GM12874 (cell line): Measurements from ENCODE around the gene CRK.

ENCODE experiments used
- TF ChIP-seq, protein P1 (sequence below): IDR thresholded peaks from 2 replicates; pipeline ENCODE4 v1.5.1; 2011; ENCODE audit warnings: low read depth, mild to moderate bottlenecking, control low read depth, low read length, moderate library complexity; ENCODE audit not compliant: insufficient read depth

The CRK gene

DNA sequence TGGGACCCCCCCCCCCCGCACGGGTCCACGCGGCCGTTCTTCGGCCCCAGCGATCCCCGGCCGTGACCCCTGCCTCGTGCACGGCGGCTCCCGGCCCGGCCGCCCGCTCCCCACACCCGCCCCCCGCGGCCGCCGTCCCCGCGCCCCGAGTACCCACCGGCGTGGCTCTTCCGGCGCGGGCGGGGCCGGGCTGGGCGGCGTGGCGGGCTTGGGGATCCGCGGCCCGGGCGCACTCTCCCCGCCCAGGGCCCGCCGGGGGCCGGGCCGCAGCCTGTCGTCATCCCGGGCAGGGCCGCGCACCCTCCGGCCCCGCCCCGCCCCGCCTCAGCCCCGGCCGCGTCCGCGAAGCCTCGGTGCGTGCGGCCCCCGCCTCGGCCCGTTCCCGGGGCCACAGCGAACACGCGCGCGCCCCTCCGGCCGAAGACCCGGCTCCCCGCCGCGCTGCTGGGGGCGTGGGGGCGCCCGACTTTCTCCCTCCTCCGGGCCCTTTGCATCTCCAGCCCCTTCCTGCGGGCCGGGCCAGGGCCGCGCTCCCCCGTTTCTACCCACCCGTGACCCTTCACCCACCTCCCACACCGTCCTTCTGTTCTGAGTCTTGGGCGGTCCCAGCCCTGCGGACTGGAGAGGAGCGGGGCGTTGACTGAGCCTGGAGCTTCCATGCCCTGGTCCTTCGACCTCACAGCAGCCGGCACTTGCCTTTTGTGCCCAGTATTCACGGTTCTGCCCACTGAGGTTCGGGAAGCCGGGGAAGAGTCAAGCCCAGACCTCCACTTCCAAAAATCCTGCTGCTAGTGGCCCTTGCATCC is 35.6 kb upstream of the CRK start:
- TF ChIP-seq, protein P1, sequence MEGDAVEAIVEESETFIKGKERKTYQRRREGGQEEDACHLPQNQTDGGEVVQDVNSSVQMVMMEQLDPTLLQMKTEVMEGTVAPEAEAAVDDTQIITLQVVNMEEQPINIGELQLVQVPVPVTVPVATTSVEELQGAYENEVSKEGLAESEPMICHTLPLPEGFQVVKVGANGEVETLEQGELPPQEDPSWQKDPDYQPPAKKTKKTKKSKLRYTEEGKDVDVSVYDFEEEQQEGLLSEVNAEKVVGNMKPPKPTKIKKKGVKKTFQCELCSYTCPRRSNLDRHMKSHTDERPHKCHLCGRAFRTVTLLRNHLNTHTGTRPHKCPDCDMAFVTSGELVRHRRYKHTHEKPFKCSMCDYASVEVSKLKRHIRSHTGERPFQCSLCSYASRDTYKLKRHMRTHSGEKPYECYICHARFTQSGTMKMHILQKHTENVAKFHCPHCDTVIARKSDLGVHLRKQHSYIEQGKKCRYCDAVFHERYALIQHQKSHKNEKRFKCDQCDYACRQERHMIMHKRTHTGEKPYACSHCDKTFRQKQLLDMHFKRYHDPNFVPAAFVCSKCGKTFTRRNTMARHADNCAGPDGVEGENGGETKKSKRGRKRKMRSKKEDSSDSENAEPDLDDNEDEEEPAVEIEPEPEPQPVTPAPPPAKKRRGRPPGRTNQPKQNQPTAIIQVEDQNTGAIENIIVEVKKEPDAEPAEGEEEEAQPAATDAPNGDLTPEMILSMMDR: no peak

DNA sequence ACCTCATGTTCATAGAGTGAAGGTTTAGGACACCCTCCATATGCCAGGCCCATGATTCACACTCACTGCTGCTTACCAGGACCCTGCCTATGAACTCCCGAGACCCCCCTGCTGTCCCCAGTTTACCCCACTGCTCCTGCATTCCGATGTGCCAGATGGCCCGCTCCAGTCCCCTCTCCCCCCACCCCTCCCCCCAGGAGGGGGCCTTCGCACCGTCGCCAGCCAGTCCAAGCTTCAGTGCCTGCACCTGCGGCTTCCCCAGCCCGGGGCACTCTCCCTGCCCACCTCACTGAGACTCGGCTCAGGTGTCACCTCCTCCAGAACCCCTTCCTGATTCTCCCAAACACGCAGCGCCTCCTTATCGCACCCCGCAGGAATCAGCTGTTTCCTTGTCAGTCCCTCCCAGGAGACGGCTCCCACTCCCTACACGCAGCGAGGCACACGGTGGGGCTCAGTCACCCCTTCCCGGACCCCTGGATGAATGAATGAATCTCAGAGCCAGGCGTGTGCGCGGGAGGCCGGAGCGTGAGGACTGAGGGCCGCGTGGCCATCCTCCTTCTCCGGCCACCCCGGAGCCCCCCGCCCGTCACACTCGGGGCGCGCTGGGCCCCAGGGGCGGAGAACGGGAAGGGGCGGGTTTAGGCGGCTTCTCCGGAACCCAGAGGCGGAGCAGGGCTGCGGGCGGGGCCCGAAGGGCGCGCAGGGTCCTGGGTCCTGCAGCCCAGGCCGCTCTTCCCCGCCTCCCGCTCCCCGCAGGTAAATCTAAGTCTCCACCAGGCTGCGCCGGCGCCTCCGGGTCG is 34.8 kb upstream of the CRK start:
- TF ChIP-seq, protein P1: no peak

DNA sequence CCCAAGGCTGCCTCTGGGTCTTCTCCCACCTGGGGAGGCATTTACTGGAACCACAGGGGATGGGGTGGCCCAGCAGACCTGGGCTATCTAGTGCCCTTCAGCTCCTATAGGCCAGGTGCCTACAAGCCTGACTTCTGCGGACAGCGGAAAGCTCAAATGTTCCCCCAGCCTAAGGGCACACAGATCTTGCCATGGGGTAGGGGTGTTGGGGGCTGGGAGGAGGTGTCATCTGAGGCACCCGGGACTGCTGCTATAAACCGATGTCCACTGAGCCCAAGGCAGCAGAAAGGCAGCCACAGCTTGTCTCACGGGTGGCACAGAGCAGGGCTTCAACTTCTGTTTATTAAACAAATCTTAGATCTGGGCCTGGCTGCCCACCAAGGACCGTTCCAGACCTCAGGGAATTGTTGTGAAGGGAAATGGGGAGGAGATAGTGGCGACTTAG is 32.8 kb upstream of the CRK start:
- TF ChIP-seq, protein P1: no peak

DNA sequence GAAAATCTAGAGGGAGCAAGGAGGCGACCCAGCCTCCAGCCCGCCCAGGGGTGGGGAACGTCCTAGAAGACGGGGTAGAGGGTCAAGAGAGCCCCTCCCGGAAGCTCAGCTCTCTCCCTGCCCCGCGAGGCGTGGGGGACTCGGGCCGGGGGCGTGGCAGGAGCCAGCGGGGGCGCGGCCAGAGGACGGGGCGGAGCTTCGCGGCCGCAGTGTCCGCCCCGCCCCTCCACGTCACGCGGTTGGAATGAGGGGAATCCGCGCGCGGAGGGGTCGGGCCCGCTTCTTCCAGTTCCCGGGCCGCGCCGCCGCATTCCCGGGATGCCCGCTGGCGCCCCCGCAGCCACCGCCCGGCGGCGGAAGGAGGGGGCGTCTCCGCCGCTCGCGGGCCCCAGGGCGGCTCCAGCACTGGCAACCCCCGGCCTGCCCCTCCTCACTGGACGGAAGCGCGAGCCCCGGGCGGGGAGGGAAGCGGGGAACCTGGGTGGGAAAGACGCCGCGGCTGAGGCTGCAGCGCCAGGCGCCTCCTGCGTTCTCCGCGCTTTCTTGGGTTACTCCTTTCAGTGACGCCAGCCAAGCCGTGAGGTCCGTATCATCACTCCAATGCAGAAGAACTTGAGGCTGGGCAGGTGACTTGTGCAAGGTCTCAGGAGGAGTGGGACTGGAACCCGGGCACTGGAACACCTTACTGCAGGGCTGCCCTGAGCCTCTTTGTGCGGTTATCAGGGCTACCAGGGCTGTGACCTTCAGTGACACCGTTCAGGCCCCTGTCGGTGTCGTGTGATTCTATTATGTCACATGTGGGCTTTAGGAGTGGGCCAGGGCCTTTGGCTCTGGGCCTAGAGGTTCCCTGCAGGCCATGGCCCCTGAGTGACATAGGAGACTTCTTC is 32.1 kb upstream of the CRK start:
- TF ChIP-seq, protein P1: no peak

DNA sequence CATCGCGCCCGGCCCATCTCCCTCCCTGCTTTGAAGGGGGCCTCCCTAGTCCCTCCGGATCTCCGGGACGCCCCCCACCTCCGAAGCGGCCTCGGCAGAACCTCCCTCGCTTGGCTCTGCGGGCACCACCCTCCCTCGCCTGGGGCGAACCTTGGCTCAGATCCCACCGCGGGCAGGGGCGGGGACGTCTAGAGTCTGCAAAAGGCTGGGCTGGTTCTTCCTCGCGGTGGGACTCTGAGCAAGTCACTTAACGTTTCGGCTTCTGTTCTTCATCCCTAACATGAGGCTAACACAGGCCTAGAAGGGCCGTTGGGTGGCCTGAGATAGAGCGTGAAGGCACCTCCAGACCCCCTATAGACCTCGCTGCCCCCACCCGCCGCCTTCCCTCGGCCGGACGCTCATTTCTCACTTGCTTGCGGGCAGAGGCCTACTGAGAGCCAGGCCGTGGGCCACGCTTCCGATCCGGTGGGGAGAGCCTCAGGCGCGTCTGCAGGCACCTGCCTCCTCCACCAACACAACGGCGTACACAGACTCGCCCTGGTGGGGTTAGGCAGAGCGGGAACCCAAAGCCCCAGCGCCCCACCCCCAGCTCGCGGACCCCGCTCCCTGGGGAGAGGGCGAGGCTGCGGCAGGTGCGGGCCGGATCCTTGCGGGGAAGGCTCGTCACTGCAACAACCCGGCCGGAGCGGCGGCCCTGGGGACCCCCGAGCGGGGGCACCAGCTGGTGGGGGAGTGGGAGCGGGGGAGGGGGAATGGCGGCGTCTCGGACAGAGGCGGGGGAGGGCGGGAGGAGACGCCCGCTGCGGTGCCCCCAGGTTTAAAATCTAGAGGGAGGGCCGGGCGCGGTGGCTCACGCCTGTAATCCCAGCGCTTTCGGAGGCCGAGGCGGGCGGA is 31.0 kb upstream of the CRK start:
- TF ChIP-seq, protein P1: no peak

DNA sequence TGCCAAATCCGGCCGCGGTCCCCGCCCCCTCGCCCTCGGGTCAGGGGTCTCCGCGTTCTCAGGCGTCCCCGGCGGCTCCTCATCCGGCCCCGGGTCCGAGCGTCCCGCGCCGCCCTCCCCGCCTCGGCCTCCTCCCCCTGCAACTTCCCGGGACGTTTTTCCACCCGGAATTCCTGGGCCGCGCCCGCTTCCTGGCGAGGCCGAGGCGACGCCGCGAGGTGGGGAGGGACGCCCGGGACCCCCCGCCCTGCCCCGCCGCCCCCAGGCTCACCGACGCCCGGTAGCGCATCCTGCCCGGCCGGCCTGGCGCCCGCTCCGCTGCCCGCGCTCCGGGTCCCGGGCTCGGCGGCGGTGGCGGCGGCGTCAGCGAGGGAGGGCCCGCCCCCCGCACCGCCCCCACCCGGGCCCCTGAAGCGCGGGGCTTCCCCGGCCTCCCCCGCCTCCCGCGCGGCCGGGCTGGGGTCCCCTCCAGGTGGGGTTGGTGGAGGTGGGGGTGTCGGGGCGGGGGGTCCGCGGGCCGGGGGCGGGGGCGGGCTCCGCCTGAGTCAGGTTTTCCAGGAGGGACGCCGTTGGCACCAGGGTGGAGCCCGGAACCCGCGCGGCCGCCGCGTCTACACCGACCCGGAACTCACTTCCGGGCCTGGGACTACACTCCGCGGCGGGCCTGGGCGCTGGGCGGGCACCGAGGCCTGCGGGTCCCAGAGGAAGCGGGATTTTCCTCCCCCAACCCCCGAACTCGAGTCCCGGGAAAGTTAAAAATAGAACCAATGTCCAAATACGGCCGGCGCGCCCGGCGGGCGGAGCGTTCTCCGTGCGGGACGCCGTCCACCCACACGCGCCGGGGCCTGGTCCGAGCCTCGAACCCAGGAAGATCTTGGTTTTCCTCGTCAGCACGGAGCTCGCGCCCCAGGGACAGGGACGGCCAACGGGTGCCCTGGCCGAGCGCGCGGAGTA is 29.7 kb upstream of the CRK start:
- TF ChIP-seq, protein P1: no peak
